AG04449 (cell line): ENCODE data around the gene SETD1B.

Experiments
- CTCF ChIA-PET: fragments of 350-600 bp; formaldehyde crosslinking; extraction: SDS; loops from one replicate; lab custom pipeline; 2021; ENCODE audit warnings: antibody characterized with exemption; lab: Yijun Ruan, JAX
- POLR2A ChIA-PET: fragments of 400-600, 350-600 bp; formaldehyde crosslinking; extraction: SDS; loops from one replicate; lab custom pipeline; 2020; ENCODE audit warnings: antibody characterized with exemption, inconsistent platforms; lab: Yijun Ruan, JAX
- DNase-seq: peaks from one replicate; pipeline ENCODE4 v3.0.0-alpha.2; 2010; ENCODE audit warnings: low read depth, low spot score
- H3K4me3 ChIP-seq: 2 replicates; pipeline ENCODE4 v1.5.1; 2011; ENCODE audit warnings: low read depth, mild to moderate bottlenecking, control low read depth, low read length
- CTCF ChIP-seq: IDR thresholded peaks from one replicate; pipeline ENCODE4 v1.5.1; 2011; ENCODE audit warnings: mild to moderate bottlenecking, moderate library complexity, low read length, control low read depth, inconsistent platforms; ENCODE audit not compliant: insufficient read depth; ENCODE audit errors: missing control alignments

SETD1B gene

GRCh38 chr12:121770813-121771625 lies 32.8 kb upstream of the SETD1B start:
- DNase-seq: no peak
- ChIA-PET CTCF (interaction anchor here (1.0 to 32.5 kb wide), 3 partner anchors 11 to 74 kb away, joined by 3 to 1100 read pairs (median 229); partner anchors contain the start of genes RHOF and SETD1B), POLR2A (no interaction called here)
- H3K4me3 ChIP-seq: no peak overlapping the region
- TF ChIP-seq CTCF: no peak

GRCh38 chr12:121773011-121773777 lies 30.6 kb upstream of the SETD1B start:
- ChIA-PET CTCF (interaction anchor here (0.6 to 32.5 kb wide), 24 partner anchors 9 to 350 kb away, joined by 3 to 1100 read pairs (median 4); partner anchors contain the start of genes HPD, RHOF, SETD1B and TMEM120B), POLR2A (no interaction called here)
- no peak overlapping the region for H3K4me3 ChIP-seq
- DNase-seq: no peak
- peak; percentile 88 for TF ChIP-seq CTCF

- ChIA-PET CTCF (interaction anchor here (0.7 to 32.5 kb wide), 8 partner anchors 9 to 78 kb away, joined by 3 to 1100 read pairs (median 6); partner anchors contain the start of genes RHOF and SETD1B), POLR2A (no interaction called here)
- DNase-seq: no peak
- no peak overlapping the region for H3K4me3 ChIP-seq
- no peak for TF ChIP-seq CTCF
These were observed 28.8 kb upstream of the SETD1B start for GRCh38 chr12:121774968-121775474.

GRCh38 chr12:121775501-121775900 lies 28.3 kb upstream of the SETD1B start:
- DNase-seq: no peak
- POLR2A ChIA-PET: no interaction called here
- no peak for TF ChIP-seq CTCF
- CTCF ChIA-PET: interaction anchor here (0.7 to 32.5 kb wide), 8 partner anchors 9 to 79 kb away, joined by 3 to 1100 read pairs (median 12); partner anchors contain the start of genes RHOF and SETD1B
- H3K4me3 ChIP-seq: no peak overlapping the region

GRCh38 chr12:121776190-121777098 lies 27.4 kb upstream of the SETD1B start:
- H3K4me3 ChIP-seq: no peak overlapping the region
- TF ChIP-seq CTCF: peak; percentile 89
- ChIA-PET POLR2A (no interaction called here), CTCF (interaction anchor here (0.7 to 32.5 kb wide), 21 partner anchors 9 to 117 kb away, joined by 3 to 1100 read pairs (median 4); partner anchors contain the start of genes PSMD9, RHOF and SETD1B)
- DNase-seq: no peak
